Upper lobe of left lung (tissue), 6 donors: ENCODE measurements around the gene TCF7L2. TPM values are rescaled to one million over a fixed set of nuclear protein-coding genes. Genes with fewer than 3 reads are reported as not detected.
"Not testable (repeated sequence)": the region's sequence is repeated elsewhere in the genome, so short reads cannot be mapped to it uniquely, and the experiment has no call there.

Experiments
- ATAC-seq, 2 donors: fragments of 200-7000 bp; cut with Tn5 transposase; one replicate each; pipeline ENCODE4 v1.9.1; 2022; ENCODE audit warnings: mild to moderate bottlenecking in 2 of 2, moderate library complexity in 2 of 2; ENCODE audit not compliant: low FRiP score in 2 of 2
- DNase-seq, 2 donors: peaks; one replicate each; pipeline ENCODE4 v3.0.0-alpha.2; 2019 to 2020
- H3K27ac ChIP-seq, 4 donors: fragments of 200-600 bp; sonication (generic); one replicate each; pipeline ENCODE4 v1.5.1; 2016 to 2019
- H3K27me3 ChIP-seq, 4 donors: fragments of 200-600 bp; sonication (generic); one replicate each; pipeline ENCODE4 v1.5.1; 2017 to 2019
- H3K36me3 ChIP-seq, 4 donors: fragments of 200-600 bp; sonication (generic); one replicate each; pipeline ENCODE4 v1.5.1; 2016 to 2019
- H3K4me1 ChIP-seq, 4 donors: fragments of 200-600 bp; sonication (generic); one replicate each; pipeline ENCODE4 v1.5.1; 2018 to 2019
- H3K4me3 ChIP-seq, 4 donors: fragments of 200-600 bp; sonication (generic); one replicate each; pipeline ENCODE4 v1.5.1; 2017 to 2019; ENCODE audit warnings: mild to moderate bottlenecking in 2 of 4, moderate library complexity in 1 of 4
- H3K9me3 ChIP-seq, 4 donors: fragments of 200-600 bp; sonication (generic); one replicate each; pipeline ENCODE4 v1.5.1; 2018 to 2019
- EP300 ChIP-seq, 4 donors: sonication (generic); formaldehyde crosslinking; IDR thresholded peaks; one replicate each; pipeline ENCODE4 v1.5.1; 2017; ENCODE audit warnings: antibody characterized with exemption in 4 of 4, control low read depth in 2 of 4
- POLR2A ChIP-seq, 4 donors: fragments of 450-650 bp; IDR thresholded peaks; one replicate each; pipeline ENCODE4 v1.5.1; 2016 to 2017; ENCODE audit warnings: antibody characterized with exemption in 4 of 4, mild to moderate bottlenecking in 2 of 4
- POLR2AphosphoS5 ChIP-seq, 2 donors: sonication (generic); formaldehyde crosslinking; IDR thresholded peaks; one replicate each; pipeline ENCODE4 v1.5.1; 2017; ENCODE audit warnings: antibody characterized with exemption in 2 of 2
- WGBS, 2 donors: methylation state at CpG; one replicate each; pipeline ENCODE4 v1.1.5; 2017 to 2018; 5-methylcytosine and 5-hydroxymethylcytosine counted together
- total RNA-seq, 6 donors: library from RNA; depleted of rRNA in 4 of 6; stranded (reverse); fragments of >200 nt in 4 of 6; gene quantifications; one replicate each; pipeline versions ENCODE4 v1.1.0 to v1.2.1, GENCODE V29; 2016 to 2021
- TF ChIP-seq, protein P1 (sequence below), 6 experiments: fragments of 450-650 bp in 4 of 6; fragments of 200-600 bp in 2 of 6; sonication (generic) in 2 of 6; IDR thresholded peaks; one replicate each; pipeline ENCODE4 v1.5.1; 2016 to 2019; ENCODE audit warnings: antibody characterized with exemption in 6 of 6
- donor health status: DM: no; HTN: no; CAD: no; lungs with moderate emphysema.
- donor health status: DM: no; HTN: yes; CAD: no; lungs with severe emphysema.

The TCF7L2 gene
- total RNA-seq, 6 donors from 2014 or later = 15.5 to 80.3 (median 48.1) TPM

DNA sequence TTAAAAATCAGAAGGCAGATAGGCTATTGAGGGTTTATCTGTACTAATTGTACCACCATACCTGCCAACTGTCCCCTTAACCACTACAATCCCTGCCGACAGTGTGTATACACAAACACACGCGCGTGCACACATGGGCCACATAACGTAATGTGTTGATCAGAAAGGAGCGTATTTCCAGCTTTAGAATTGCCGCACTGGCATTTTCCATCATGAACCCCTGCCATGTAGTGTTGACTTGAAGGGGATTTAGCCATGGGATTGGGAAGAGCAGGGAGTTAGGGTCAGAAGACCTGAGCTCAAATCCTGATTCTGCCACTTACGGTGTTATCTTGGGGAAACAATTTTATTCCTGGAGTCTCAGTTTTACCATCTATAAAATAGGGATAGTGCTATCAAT, 158.9 kb downstream of the TCF7L2 start:
- no peaks in the 10 kb centered on the region for H3K27me3 ChIP-seq
- no peak for DNase-seq
- 95 to 96% methylated on average over 8 of the region's 8 CpGs for WGBS, 2 donors

DNA sequence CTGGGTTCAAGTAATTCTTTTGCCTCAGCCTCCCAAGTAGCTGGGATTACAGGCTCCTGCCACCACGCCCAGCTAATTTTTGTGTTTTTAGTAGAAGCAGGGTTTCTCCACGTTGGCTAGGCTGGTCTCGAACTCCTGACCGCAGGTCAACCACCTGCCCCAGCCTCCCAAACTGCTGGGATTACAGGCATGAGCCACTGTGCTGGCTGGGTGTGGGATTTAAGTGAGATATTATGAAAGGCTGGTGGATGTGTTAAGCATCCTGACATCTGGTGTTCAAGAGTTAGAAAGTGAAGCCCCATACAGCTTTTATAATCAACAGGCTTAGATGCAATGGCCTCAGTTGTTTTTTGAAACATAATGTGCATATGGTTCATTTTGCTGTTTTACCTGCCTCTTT, 159.4 kb downstream of the TCF7L2 start:
- H3K9me3 ChIP-seq, H3K27me3 ChIP-seq, ATAC-seq, H3K27ac ChIP-seq, H3K36me3 ChIP-seq, H3K4me1 ChIP-seq, DNase-seq, H3K4me3 ChIP-seq: not testable (repeated sequence)
- WGBS, 2 donors = 91 to 98% methylated on average over 4 of the region's 4 CpGs

More for the DNA sequence above, 158.9 kb downstream of the TCF7L2 start:
- TF ChIP-seq, protein P1, sequence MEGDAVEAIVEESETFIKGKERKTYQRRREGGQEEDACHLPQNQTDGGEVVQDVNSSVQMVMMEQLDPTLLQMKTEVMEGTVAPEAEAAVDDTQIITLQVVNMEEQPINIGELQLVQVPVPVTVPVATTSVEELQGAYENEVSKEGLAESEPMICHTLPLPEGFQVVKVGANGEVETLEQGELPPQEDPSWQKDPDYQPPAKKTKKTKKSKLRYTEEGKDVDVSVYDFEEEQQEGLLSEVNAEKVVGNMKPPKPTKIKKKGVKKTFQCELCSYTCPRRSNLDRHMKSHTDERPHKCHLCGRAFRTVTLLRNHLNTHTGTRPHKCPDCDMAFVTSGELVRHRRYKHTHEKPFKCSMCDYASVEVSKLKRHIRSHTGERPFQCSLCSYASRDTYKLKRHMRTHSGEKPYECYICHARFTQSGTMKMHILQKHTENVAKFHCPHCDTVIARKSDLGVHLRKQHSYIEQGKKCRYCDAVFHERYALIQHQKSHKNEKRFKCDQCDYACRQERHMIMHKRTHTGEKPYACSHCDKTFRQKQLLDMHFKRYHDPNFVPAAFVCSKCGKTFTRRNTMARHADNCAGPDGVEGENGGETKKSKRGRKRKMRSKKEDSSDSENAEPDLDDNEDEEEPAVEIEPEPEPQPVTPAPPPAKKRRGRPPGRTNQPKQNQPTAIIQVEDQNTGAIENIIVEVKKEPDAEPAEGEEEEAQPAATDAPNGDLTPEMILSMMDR (IDR thresholded peaks at IDR 0.05) = no peak
- no peak for TF ChIP-seq POLR2AphosphoS5 (IDR thresholded peaks at IDR 0.05)
- TF ChIP-seq POLR2A (IDR thresholded peaks at IDR 0.05) = no peak
- no peak for TF ChIP-seq EP300 (IDR thresholded peaks at IDR 0.05)
- no peak for ATAC-seq
- H3K27ac ChIP-seq = no peak overlapping the region
- H3K36me3 ChIP-seq = no peaks in the 10 kb centered on the region
- H3K9me3 ChIP-seq = no peaks in the 10 kb centered on the region
- H3K4me1 ChIP-seq = peaks cover 2 to 8% (median 4%) of the 10 kb centered on the region in 4 donors
- no peak overlapping the region for H3K4me3 ChIP-seq

DNA sequence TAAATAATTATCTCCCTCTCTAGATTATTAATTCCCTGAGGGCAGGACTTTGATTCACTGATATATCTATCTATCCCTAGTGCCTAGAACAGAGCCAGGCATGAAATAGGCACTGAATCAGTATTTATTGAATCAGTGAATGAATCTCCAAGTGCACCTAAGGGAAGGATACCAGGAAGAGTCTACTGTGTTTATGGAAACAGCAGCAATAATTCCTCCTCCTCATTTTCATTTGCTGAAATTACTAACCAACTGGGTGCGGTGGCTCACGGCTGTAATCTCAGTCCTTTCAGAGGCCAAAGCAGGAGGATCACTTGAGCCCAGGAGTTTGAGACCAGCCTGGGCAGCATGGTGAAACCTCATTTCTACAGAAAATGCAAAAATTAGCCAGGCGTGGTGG, 161.2 kb downstream of the TCF7L2 start:
- TF ChIP-seq POLR2AphosphoS5 (IDR thresholded peaks at IDR 0.05) = no peak
- no peak for TF ChIP-seq POLR2A (IDR thresholded peaks at IDR 0.05)
- TF ChIP-seq EP300 (IDR thresholded peaks at IDR 0.05) = no peak
- TF ChIP-seq, protein P1 (IDR thresholded peaks at IDR 0.05) = no peak
- no peak for ATAC-seq
- Histone ChIP-seq H3K4me3 (no peak overlapping the region), H3K27ac (no peak overlapping the region), H3K9me3 (no peaks in the 10 kb centered on the region), H3K36me3 (no peaks in the 10 kb centered on the region), H3K27me3 (no peaks in the 10 kb centered on the region), H3K4me1 (peaks cover 0 to 8% (median 5%) of the 10 kb centered on the region in 4 donors)
- no peak for DNase-seq
- WGBS, 2 donors = 95 to 100% methylated on average over 3 of the region's 3 CpGs

DNA sequence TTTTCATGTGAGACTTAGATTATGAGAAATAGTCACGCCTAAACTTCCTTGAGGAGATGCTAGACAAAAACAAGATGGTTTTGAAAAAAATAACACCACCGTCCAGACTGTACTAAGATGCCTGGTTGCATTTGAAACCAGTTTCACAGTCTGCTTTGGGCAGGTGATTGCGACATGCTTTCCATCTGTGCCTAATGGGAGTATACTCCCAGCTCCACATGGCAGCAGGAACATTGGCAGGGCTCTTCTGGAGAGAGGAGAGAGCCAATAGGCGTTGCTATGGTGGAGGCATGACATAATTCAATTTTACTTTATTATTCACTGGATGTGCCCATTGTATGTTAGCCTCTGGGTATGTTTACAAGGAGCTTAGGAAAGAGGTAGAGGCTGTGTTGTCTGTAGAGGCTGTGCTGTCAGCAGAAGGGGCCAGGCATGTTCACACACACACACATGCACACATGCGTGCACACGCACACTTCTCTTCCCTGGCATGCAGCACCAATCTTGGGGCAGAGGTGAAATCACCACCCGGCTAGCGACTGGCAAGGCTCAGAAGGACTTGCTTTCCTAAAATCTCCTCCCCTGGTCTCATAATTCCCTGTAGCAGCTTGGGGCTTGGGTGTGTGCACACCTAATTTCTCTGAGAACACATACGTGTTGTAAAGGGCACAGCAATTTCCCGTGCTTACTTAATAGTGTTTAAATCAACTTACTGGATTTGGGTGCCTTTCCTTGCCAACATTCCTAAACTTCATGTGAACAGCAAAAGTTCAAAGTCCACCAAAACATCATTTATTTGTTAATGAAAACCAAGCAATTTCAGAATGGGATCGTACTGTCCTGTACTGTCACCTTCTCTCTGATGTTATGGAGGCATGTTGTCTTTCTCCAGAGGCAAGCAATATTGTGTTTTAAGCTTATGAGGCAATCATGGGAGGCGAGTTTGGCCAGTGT, 162.1 kb downstream of the TCF7L2 start:
- no peak for TF ChIP-seq POLR2AphosphoS5 (IDR thresholded peaks at IDR 0.05)
- no peak for TF ChIP-seq POLR2A (IDR thresholded peaks at IDR 0.05)
- TF ChIP-seq, protein P1 (IDR thresholded peaks at IDR 0.05) = no peak
- TF ChIP-seq EP300 (IDR thresholded peaks at IDR 0.05) = no peak
- Histone ChIP-seq H3K9me3 (no peaks in the 10 kb centered on the region), H3K4me3 (no peak overlapping the region), H3K27me3 (no peaks in the 10 kb centered on the region), H3K4me1 (peaks cover 0 to 8% (median 5%) of the 10 kb centered on the region in 4 donors), H3K36me3 (no peaks in the 10 kb centered on the region), H3K27ac (no peak overlapping the region)
- peak in 1 of 2 donors; percentile 84 for ATAC-seq
- no peak for DNase-seq
- WGBS, 2 donors = 79 to 82% methylated on average over 12 of the region's 12 CpGs

DNA sequence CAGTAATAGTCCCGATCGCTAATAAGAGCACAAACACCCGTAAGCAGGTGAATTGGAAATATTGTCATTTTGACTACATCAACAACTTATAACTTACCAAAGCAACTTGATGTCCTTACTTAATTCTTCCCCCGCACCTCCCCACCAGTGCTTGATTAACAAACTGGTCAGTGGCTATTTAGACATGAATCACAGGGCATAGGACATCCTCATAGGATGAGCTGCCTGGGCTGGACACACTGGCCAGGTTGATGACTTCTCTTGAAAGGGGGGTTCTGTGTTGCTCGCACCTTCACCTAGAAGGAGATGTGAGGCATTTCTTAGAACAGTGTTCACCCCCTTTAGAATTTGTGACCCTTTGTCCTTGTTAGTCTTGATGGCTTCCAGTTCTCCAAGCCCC, 163.2 kb downstream of the TCF7L2 start:
- ATAC-seq (no peak), DNase-seq (no peak)
- WGBS, 2 donors = 96 to 100% methylated on average over 5 of the region's 5 CpGs
- TF ChIP-seq POLR2A (IDR thresholded peaks at IDR 0.05) = no peak
- no peak for TF ChIP-seq EP300 (IDR thresholded peaks at IDR 0.05)
- TF ChIP-seq, protein P1 (IDR thresholded peaks at IDR 0.05) = no peak
- no peak for TF ChIP-seq POLR2AphosphoS5 (IDR thresholded peaks at IDR 0.05)
- H3K36me3 ChIP-seq = no peaks in the 10 kb centered on the region
- no peak overlapping the region for H3K4me3 ChIP-seq
- H3K4me1 ChIP-seq = peaks cover 0 to 8% (median 5%) of the 10 kb centered on the region in 4 donors
- no peaks in the 10 kb centered on the region for H3K9me3 ChIP-seq
- no peak overlapping the region for H3K27ac ChIP-seq
- H3K27me3 ChIP-seq = no peaks in the 10 kb centered on the region
